Breast epithelium (tissue), 3 donors: Measurements from ENCODE around the gene BHMT2.

Source experiments
- POLR2A ChIP-seq: fragments of 450-650 bp; IDR thresholded peaks from one replicate; pipeline ENCODE4 v1.6.1; 2016; ENCODE audit warnings: antibody characterized with exemption, mild to moderate bottlenecking, moderate library complexity
- POLR2AphosphoS5 ChIP-seq, 3 donors: sonication (generic); formaldehyde crosslinking; IDR thresholded peaks; one replicate each; pipeline ENCODE4 v1.6.1; 2017; ENCODE audit warnings: antibody characterized with exemption in 3 of 3
- TF ChIP-seq, protein P1 (sequence below), 3 donors: fragments of 450-650 bp; IDR thresholded peaks; one replicate each; pipeline ENCODE4 v1.5.1; 2016 to 2017; ENCODE audit warnings: antibody characterized with exemption in 3 of 3, mild to moderate bottlenecking in 3 of 3, moderate library complexity in 3 of 3

- TF ChIP-seq, protein P1, sequence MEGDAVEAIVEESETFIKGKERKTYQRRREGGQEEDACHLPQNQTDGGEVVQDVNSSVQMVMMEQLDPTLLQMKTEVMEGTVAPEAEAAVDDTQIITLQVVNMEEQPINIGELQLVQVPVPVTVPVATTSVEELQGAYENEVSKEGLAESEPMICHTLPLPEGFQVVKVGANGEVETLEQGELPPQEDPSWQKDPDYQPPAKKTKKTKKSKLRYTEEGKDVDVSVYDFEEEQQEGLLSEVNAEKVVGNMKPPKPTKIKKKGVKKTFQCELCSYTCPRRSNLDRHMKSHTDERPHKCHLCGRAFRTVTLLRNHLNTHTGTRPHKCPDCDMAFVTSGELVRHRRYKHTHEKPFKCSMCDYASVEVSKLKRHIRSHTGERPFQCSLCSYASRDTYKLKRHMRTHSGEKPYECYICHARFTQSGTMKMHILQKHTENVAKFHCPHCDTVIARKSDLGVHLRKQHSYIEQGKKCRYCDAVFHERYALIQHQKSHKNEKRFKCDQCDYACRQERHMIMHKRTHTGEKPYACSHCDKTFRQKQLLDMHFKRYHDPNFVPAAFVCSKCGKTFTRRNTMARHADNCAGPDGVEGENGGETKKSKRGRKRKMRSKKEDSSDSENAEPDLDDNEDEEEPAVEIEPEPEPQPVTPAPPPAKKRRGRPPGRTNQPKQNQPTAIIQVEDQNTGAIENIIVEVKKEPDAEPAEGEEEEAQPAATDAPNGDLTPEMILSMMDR (IDR thresholded peaks at IDR 0.05), result no peak
- TF ChIP-seq POLR2A (no peak), POLR2AphosphoS5 (IDR thresholded peaks at IDR 0.05) (no peak)
These were observed 38.5 kb downstream of the BHMT2 start for GRCh38 chr5:79108086-79108485.
